Measurements from ENCODE around the gene MYL6B. TPM values are rescaled to one million over a fixed set of nuclear protein-coding genes. Genes with fewer than 3 reads are reported as not detected.

Gene MYL6B
- total RNA-seq, 1 donor from 2014 or later = 75.0 TPM

- no peak for DNase-seq (ENCODE audit: low read depth in 2 of 2)
Observed at GRCh38 chr12:56122637-56123036, 29.8 kb upstream of the MYL6B start.

- no peak for DNase-seq (ENCODE audit: low read depth in 2 of 2)
Observed at GRCh38 chr12:56124133-56124532, 28.3 kb upstream of the MYL6B start.

- DNase-seq (ENCODE audit: low read depth in 2 of 2) = no peak
Observed at GRCh38 chr12:56126732-56127239, 25.6 kb upstream of the MYL6B start.

- DNase-seq (ENCODE audit: low read depth in 2 of 2) = no peak
Observed at GRCh38 chr12:56127485-56127887, 24.9 kb upstream of the MYL6B start.

GRCh38 chr12:56127888-56128669 is 24.3 kb upstream of the MYL6B start, which contains the start of gene ESYT1:
Gene ESYT1 (plus strand): TSS chr12:56128267. CDS start chr12:56128320, 53 bp downstream.
- DNase-seq (ENCODE audit: low read depth in 2 of 2) = peak; percentile 100

GRCh38 chr12:56128670-56129205 is 23.6 kb upstream of the MYL6B start:
- DNase-seq (ENCODE audit: low read depth in 2 of 2) = peak in 1 of 2 donors; percentile 45

- DNase-seq (ENCODE audit: low read depth in 2 of 2) = peak; percentile 39 to 62
Observed at GRCh38 chr12:56129206-56129941, 23.0 kb upstream of the MYL6B start.

GRCh38 chr12:56129942-56130495 is 22.4 kb upstream of the MYL6B start:
- no peak for DNase-seq (ENCODE audit: low read depth in 2 of 2)

- DNase-seq (ENCODE audit: low read depth in 2 of 2) = no peak
Observed at GRCh38 chr12:56130876-56131275, 21.5 kb upstream of the MYL6B start.

- no peak for DNase-seq (ENCODE audit: low read depth in 2 of 2)
Observed at GRCh38 chr12:56134897-56135296, 17.5 kb upstream of the MYL6B start.

- no peak for DNase-seq (ENCODE audit: low read depth in 2 of 2)
Observed at GRCh38 chr12:56137853-56138571, 14.4 kb upstream of the MYL6B start.

GRCh38 chr12:56141946-56142784 is 10.2 kb upstream of the MYL6B start:
- no peak for DNase-seq (ENCODE audit: low read depth in 2 of 2)

GRCh38 chr12:56143217-56143616 is 9.2 kb upstream of the MYL6B start:
- peak in 1 of 2 donors; percentile 29 for DNase-seq (ENCODE audit: low read depth in 2 of 2)

GRCh38 chr12:56143870-56144269 is 8.5 kb upstream of the MYL6B start:
- peak; percentile 58 to 76 for DNase-seq (ENCODE audit: low read depth in 2 of 2)

GRCh38 chr12:56145217-56145616 is 7.2 kb upstream of the MYL6B start:
- DNase-seq (ENCODE audit: low read depth in 2 of 2) = no peak

GRCh38 chr12:56146492-56147460 is 5.6 kb upstream of the MYL6B start:
- DNase-seq (ENCODE audit: low read depth in 2 of 2) = peak; percentile 78 to 83

GRCh38 chr12:56150563-56150962 is 1.8 kb upstream of the MYL6B start:
- DNase-seq (ENCODE audit: low read depth in 2 of 2) = peak; percentile 55 to 58

GRCh38 chr12:56151672-56152131 is 685 bp upstream of the MYL6B start:
- DNase-seq (ENCODE audit: low read depth in 2 of 2) = peak in 1 of 2 donors; percentile 54
